ENCODE data around the gene NR6A1.

The NR6A1 gene

GRCh38 chr9:124766326-124766725 lies 4.8 kb downstream of the NR6A1 start:
- H3K4me3 ChIP-seq (ENCODE audit: control insufficient read depth, low read depth, low read length) = no peak overlapping the region
- TF ChIP-seq CTCF (IDR thresholded peaks at IDR 0.05; ENCODE audit: control insufficient read depth, insufficient read depth, low read depth, low read length, missing control alignments) = no peak
- DNase-seq (ENCODE audit: low read depth) = no peak

- no peak for DNase-seq (ENCODE audit: low read depth)
- H3K4me3 ChIP-seq (ENCODE audit: control insufficient read depth, low read depth, low read length) = no peak overlapping the region
- no peak for TF ChIP-seq CTCF (IDR thresholded peaks at IDR 0.05; ENCODE audit: control insufficient read depth, insufficient read depth, low read depth, low read length, missing control alignments)
Observed at GRCh38 chr9:124765439-124765835, 5.7 kb downstream of the NR6A1 start.

- no peak overlapping the region for H3K4me3 ChIP-seq (ENCODE audit: control insufficient read depth, low read depth, low read length)
- peak; percentile 29 for TF ChIP-seq CTCF (IDR thresholded peaks at IDR 0.05; ENCODE audit: control insufficient read depth, insufficient read depth, low read depth, low read length, missing control alignments)
- no peak for DNase-seq (ENCODE audit: low read depth)
Observed at GRCh38 chr9:124764774-124765438, 6.2 kb downstream of the NR6A1 start.

- no peak for DNase-seq (ENCODE audit: low read depth)
- no peak overlapping the region for H3K4me3 ChIP-seq (ENCODE audit: control insufficient read depth, low read depth, low read length)
- no peak for TF ChIP-seq CTCF (IDR thresholded peaks at IDR 0.05; ENCODE audit: control insufficient read depth, insufficient read depth, low read depth, low read length, missing control alignments)
Observed at GRCh38 chr9:124762633-124763032, 8.5 kb downstream of the NR6A1 start.

- H3K4me3 ChIP-seq (ENCODE audit: control insufficient read depth, low read depth, low read length) = no peak overlapping the region
- no peak for TF ChIP-seq CTCF (IDR thresholded peaks at IDR 0.05; ENCODE audit: control insufficient read depth, insufficient read depth, low read depth, low read length, missing control alignments)
- no peak for DNase-seq (ENCODE audit: low read depth)
Observed at GRCh38 chr9:124761710-124762109, 9.4 kb downstream of the NR6A1 start.

GRCh38 chr9:124761196-124761595 lies 9.9 kb downstream of the NR6A1 start:
- no peak for DNase-seq (ENCODE audit: low read depth)
- no peak overlapping the region for H3K4me3 ChIP-seq (ENCODE audit: control insufficient read depth, low read depth, low read length)
- TF ChIP-seq CTCF (IDR thresholded peaks at IDR 0.05; ENCODE audit: control insufficient read depth, insufficient read depth, low read depth, low read length, missing control alignments) = no peak
